Ovary (tissue), 3 donors: ENCODE measurements around the gene PIP4K2C.

Source experiments
- POLR2A ChIP-seq: fragments of 450-650 bp; IDR thresholded peaks from one replicate; pipeline ENCODE4 v1.6.1; 2017; ENCODE audit warnings: antibody characterized with exemption, mild to moderate bottlenecking, moderate library complexity
- TF ChIP-seq, protein P1 (sequence below), 3 donors: fragments of 450-650 bp in 2 of 3; fragments of 200-600 bp in 1 of 3; IDR thresholded peaks; one replicate each; pipeline versions ENCODE4 v1.5.1 to v1.8.0; 2016 to 2022; ENCODE audit warnings: antibody characterized with exemption in 3 of 3, mild to moderate bottlenecking in 1 of 3
- donor health status: DM: no; HTN: no; CAD: no.

- TF ChIP-seq, protein P1, sequence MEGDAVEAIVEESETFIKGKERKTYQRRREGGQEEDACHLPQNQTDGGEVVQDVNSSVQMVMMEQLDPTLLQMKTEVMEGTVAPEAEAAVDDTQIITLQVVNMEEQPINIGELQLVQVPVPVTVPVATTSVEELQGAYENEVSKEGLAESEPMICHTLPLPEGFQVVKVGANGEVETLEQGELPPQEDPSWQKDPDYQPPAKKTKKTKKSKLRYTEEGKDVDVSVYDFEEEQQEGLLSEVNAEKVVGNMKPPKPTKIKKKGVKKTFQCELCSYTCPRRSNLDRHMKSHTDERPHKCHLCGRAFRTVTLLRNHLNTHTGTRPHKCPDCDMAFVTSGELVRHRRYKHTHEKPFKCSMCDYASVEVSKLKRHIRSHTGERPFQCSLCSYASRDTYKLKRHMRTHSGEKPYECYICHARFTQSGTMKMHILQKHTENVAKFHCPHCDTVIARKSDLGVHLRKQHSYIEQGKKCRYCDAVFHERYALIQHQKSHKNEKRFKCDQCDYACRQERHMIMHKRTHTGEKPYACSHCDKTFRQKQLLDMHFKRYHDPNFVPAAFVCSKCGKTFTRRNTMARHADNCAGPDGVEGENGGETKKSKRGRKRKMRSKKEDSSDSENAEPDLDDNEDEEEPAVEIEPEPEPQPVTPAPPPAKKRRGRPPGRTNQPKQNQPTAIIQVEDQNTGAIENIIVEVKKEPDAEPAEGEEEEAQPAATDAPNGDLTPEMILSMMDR (IDR thresholded peaks at IDR 0.05): no peak
- TF ChIP-seq POLR2A: no peak
These were observed 50.9 kb downstream of the PIP4K2C start for GRCh38 chr12:57641699-57642442.
